HepG2 (cell line): Measurements from ENCODE around the gene IQCN. TPM values are rescaled to one million over a fixed set of nuclear protein-coding genes. Genes with fewer than 3 reads are reported as not detected.
A peak's percentile ranks its signal among the peaks of the same experiment; 100 is the strongest.

Source experiments
- AGO2 ChIP-seq: fragments of 200-400 bp; formaldehyde crosslinking; optimal IDR thresholded peaks from 2 replicates; pipeline ENCODE3; 2017; ENCODE audit warnings: mild to moderate bottlenecking, low read depth, low read length, moderate library complexity
- AHR ChIP-seq: IDR thresholded peaks from 2 replicates; pipeline ENCODE4 v1.6.1; 2018; ENCODE audit warnings: missing genetic modification reagents, missing compliant biosample characterization
- ATF7 ChIP-seq, 2 experiments: fragments of 450-650 bp in 1 of 2; sonication (generic) in 1 of 2; formaldehyde crosslinking in 1 of 2; IDR thresholded peaks; 2 replicates each; pipeline versions ENCODE4 v1.4.0 to v1.6.1; 2016 to 2020; ENCODE audit warnings: antibody characterized with exemption in 1 of 2, mild to moderate bottlenecking in 1 of 2, missing genetic modification reagents in 1 of 2
- BRF2 ChIP-seq: sonication (generic); formaldehyde crosslinking; IDR thresholded peaks from 2 replicates; pipeline ENCODE4 v1.8.1; 2022; ENCODE audit warnings: mild to moderate bottlenecking, missing genetic modification reagents
- FOSL1 ChIP-seq: sonication (generic); formaldehyde crosslinking; IDR thresholded peaks from 2 replicates; pipeline ENCODE4 v1.9.0; 2021; ENCODE audit warnings: missing genetic modification reagents, borderline replicate concordance
- GPN1 ChIP-seq: sonication (generic); formaldehyde crosslinking; IDR thresholded peaks from 2 replicates; pipeline ENCODE4 v1.5.1; 2020; ENCODE audit warnings: missing genetic modification reagents, borderline replicate concordance
- KAT7 ChIP-seq: IDR thresholded peaks from 2 replicates; pipeline ENCODE4 v1.6.1; 2018; ENCODE audit warnings: borderline replicate concordance, missing compliant biosample characterization
- KDM2A ChIP-seq: sonication (generic); formaldehyde crosslinking; IDR thresholded peaks from 2 replicates; pipeline ENCODE4 v1.4.0; 2020; ENCODE audit warnings: low read depth, missing genetic modification reagents, borderline replicate concordance
- KLF12 ChIP-seq: sonication (generic); formaldehyde crosslinking; IDR thresholded peaks from 2 replicates; pipeline ENCODE4 v1.4.0; 2020; ENCODE audit warnings: missing genetic modification reagents, borderline replicate concordance
- PLSCR1 ChIP-seq: sonication (generic); formaldehyde crosslinking; IDR thresholded peaks from 2 replicates; pipeline ENCODE4 v1.5.0; 2020; ENCODE audit warnings: missing genetic modification reagents, mild to moderate bottlenecking, borderline replicate concordance
- SOX6 ChIP-seq, 2 experiments: fragments of 450-650 bp in 1 of 2; sonication (generic) in 1 of 2; formaldehyde crosslinking in 1 of 2; IDR thresholded peaks; 2 replicates each; pipeline versions ENCODE4 v1.4.0 to v1.6.1; 2017 to 2020; ENCODE audit warnings: antibody characterized with exemption in 1 of 2, mild to moderate bottlenecking in 1 of 2, missing genetic modification reagents in 1 of 2
- ZBTB25 ChIP-seq: IDR thresholded peaks from 2 replicates; pipeline ENCODE4 v1.6.1; 2018; ENCODE audit warnings: missing genetic modification reagents
- ZBTB38 ChIP-seq: sonication (generic); formaldehyde crosslinking; IDR thresholded peaks from 2 replicates; pipeline ENCODE4 v1.5.1; 2020; ENCODE audit warnings: mild to moderate bottlenecking, missing genetic modification reagents
- ZBTB8A ChIP-seq: sonication (generic); formaldehyde crosslinking; IDR thresholded peaks from 2 replicates; pipeline ENCODE4 v1.4.0; 2020; ENCODE audit warnings: mild to moderate bottlenecking, low read depth, missing genetic modification reagents, borderline replicate concordance
- ZFP37 ChIP-seq: sonication (generic); formaldehyde crosslinking; IDR thresholded peaks from 2 replicates; pipeline ENCODE4 v1.4.0; 2020; ENCODE audit warnings: missing genetic modification reagents, borderline replicate concordance
- ZFP82 ChIP-seq: sonication (generic); formaldehyde crosslinking; IDR thresholded peaks from 2 replicates; pipeline ENCODE4 v1.5.1; 2020; ENCODE audit warnings: mild to moderate bottlenecking, missing genetic modification reagents, borderline replicate concordance
- ZNF124 ChIP-seq: sonication (generic); formaldehyde crosslinking; IDR thresholded peaks from 2 replicates; pipeline ENCODE4 v1.4.0; 2020; ENCODE audit warnings: missing genetic modification reagents
- ZNF251 ChIP-seq: sonication (generic); formaldehyde crosslinking; IDR thresholded peaks from 2 replicates; pipeline ENCODE4 v1.9.0; 2021; ENCODE audit warnings: mild to moderate bottlenecking, missing genetic modification reagents
- ZNF34 ChIP-seq: sonication (generic); formaldehyde crosslinking; IDR thresholded peaks from 2 replicates; pipeline ENCODE4 v1.4.0; 2020; ENCODE audit warnings: mild to moderate bottlenecking, missing genetic modification reagents, borderline replicate concordance
- ZNF547 ChIP-seq: sonication (generic); formaldehyde crosslinking; IDR thresholded peaks from 2 replicates; pipeline ENCODE4 v1.5.1; 2020; ENCODE audit warnings: mild to moderate bottlenecking, missing genetic modification reagents
- ZNF740 ChIP-seq: sonication (generic); formaldehyde crosslinking; IDR thresholded peaks from 2 replicates; pipeline ENCODE4 v1.4.0; 2020; ENCODE audit warnings: missing genetic modification reagents
- ZNF75D ChIP-seq: sonication (generic); formaldehyde crosslinking; IDR thresholded peaks from 2 replicates; pipeline ENCODE4 v1.8.1; 2023; ENCODE audit warnings: missing genetic modification reagents, mild to moderate bottlenecking, borderline replicate concordance
- ZNF768 ChIP-seq: sonication (generic); formaldehyde crosslinking; IDR thresholded peaks from 2 replicates; pipeline ENCODE4 v1.4.0; 2020; ENCODE audit warnings: missing genetic modification reagents
- polyA plus RNA-seq, 8 experiments: library from polyadenylated mRNA; depleted of rRNA in 3 of 8; stranded (reverse) in 7 of 8; unstranded in 1 of 8; fragments of >200 nt; fragmentation: Illumina TruSeq in 4 of 8; extraction: Trizol in 4 of 8; gene quantifications; 2 replicates each; pipeline versions ENCODE4 v1.2.1 to v1.2.3, GENCODE V29; 2011 to 2016; ENCODE audit warnings: low read depth in 4 of 8, missing spikeins in 1 of 8, mixed read lengths in 1 of 8; ENCODE audit not compliant: insufficient read depth in 1 of 8
- total RNA-seq, 5 experiments: library from RNA; depleted of rRNA; stranded (reverse); fragments of >200 nt; fragmentation: Illumina TruSeq; extraction: Trizol; gene quantifications; 2 replicates each; pipeline ENCODE4 v1.2.3, GENCODE V29; 2016; ENCODE audit warnings: low read depth in 1 of 5

IQCN gene
- total and polyA plus RNA-seq, 2 of the 13 experiments (the other 11 are each of a cell fraction or from before 2014, with no cell fraction given), result 0.04 to 0.18 TPM

- TF ChIP-seq KDM2A (CRISPR knock-in tag) (peak; percentile 90), ZNF768 (CRISPR knock-in tag) (no peak), ZFP37 (no peak), ZNF124 (CRISPR knock-in tag) (no peak), FOSL1 (CRISPR knock-in tag) (peak; percentile 62; the same call in 1 of the 2 replicates), ZFP82 (CRISPR knock-in tag) (peak; percentile 96), ZBTB38 (peak; percentile 58), ZNF740 (no peak), PLSCR1 (CRISPR knock-in tag) (no peak), ZNF34 (CRISPR knock-in tag) (no peak), ZNF75D (CRISPR knock-in tag) (no peak), AGO2 (peak; percentile 82), BRF2 (CRISPR knock-in tag) (no peak), GPN1 (CRISPR knock-in tag) (no peak), KAT7 (CRISPR knock-in tag) (no peak), ZBTB8A (CRISPR knock-in tag) (0 out of 2 replicates have a peak, but pooled peaks have one; percentile 72), ZNF547 (no peak; the same call in 1 of the 2 replicates), ATF7 (IDR thresholded peaks at IDR 0.05) (no peak), ATF7 (CRISPR knock-in tag; IDR thresholded peaks at IDR 0.05) (peak; percentile 66; the same call in 1 of the 2 replicates), KLF12 (CRISPR knock-in tag) (no peak), ZNF251 (CRISPR knock-in tag) (no peak), ZBTB25 (CRISPR knock-in tag) (peak; percentile 65), AHR (CRISPR knock-in tag) (peak; percentile 23; the same call in 1 of the 2 replicates), SOX6 (IDR thresholded peaks at IDR 0.05) (no peak), SOX6 (CRISPR knock-in tag; IDR thresholded peaks at IDR 0.05) (peak; percentile 73)
These were observed 30.4 kb upstream of the IQCN start (continued) for GRCh38 chr19:18304458-18305310.
